Ovary (tissue), 3 donors: ENCODE measurements around the gene UBE2I.

Source experiments
- EP300 ChIP-seq: sonication (generic); formaldehyde crosslinking; IDR thresholded peaks from one replicate; pipeline ENCODE4 v1.6.1; 2017; ENCODE audit warnings: antibody characterized with exemption
- POLR2A ChIP-seq: fragments of 450-650 bp; IDR thresholded peaks from one replicate; pipeline ENCODE4 v1.6.1; 2017; ENCODE audit warnings: antibody characterized with exemption, mild to moderate bottlenecking, moderate library complexity
- TF ChIP-seq, protein P1 (sequence below), 3 donors: fragments of 450-650 bp in 2 of 3; fragments of 200-600 bp in 1 of 3; IDR thresholded peaks; one replicate each; pipeline versions ENCODE4 v1.5.1 to v1.8.0; 2016 to 2022; ENCODE audit warnings: antibody characterized with exemption in 3 of 3, mild to moderate bottlenecking in 1 of 3
- donor health status: DM: no; HTN: no; CAD: no.

DNA sequence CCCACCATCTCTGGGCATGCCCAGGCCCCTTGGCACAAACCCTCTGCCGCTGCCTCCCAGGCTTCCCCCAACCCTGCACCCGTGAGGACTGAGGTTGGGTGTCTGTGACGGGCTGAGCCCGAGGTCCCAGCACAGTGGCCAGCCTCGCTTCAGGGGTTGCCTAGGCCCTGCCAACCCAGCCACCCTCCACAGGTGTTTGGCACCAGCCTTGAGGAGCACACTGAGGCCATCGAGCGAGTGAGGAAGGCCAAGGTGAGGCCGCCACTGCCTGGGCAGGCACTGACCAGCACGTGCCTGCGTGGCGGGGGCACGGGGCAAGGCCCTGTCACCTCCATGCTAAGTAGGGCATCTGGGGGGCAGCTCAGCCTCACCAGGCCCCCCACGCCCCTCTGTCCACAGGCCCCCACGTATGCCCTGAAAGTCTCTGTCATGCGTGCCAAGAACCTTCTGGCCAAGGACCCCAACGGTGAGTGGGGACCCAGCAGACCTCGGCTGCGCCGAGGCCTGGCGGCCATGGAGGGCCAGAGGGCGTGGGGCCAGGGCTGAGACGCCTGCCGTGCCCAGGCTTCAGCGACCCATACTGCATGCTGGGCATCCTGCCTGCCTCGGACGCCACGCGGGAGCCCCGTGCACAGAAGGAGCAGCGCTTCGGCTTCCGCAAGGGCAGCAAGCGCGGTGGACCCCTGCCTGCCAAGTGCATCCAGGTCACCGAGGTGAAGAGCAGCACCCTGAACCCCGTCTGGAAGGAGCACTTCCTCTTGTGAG, 31.5 kb downstream of the UBE2I start:
- TF ChIP-seq POLR2A (no peak), EP300 (no peak)
- TF ChIP-seq, protein P1, sequence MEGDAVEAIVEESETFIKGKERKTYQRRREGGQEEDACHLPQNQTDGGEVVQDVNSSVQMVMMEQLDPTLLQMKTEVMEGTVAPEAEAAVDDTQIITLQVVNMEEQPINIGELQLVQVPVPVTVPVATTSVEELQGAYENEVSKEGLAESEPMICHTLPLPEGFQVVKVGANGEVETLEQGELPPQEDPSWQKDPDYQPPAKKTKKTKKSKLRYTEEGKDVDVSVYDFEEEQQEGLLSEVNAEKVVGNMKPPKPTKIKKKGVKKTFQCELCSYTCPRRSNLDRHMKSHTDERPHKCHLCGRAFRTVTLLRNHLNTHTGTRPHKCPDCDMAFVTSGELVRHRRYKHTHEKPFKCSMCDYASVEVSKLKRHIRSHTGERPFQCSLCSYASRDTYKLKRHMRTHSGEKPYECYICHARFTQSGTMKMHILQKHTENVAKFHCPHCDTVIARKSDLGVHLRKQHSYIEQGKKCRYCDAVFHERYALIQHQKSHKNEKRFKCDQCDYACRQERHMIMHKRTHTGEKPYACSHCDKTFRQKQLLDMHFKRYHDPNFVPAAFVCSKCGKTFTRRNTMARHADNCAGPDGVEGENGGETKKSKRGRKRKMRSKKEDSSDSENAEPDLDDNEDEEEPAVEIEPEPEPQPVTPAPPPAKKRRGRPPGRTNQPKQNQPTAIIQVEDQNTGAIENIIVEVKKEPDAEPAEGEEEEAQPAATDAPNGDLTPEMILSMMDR (IDR thresholded peaks at IDR 0.05), result no peak
